Loucy (cell line): ENCODE measurements around the gene ATP5MG.
"Not testable (repeated sequence)": the region's sequence is repeated elsewhere in the genome, so short reads cannot be mapped to it uniquely, and the experiment has no call there.

Experiments used
- CTCF ChIP-seq: fragments of 200-600 bp; sonication (generic); conservative IDR thresholded peaks from 2 replicates; pipeline ENCODE4 v1.5.1; 2014; ENCODE audit warnings: mild to moderate bottlenecking, antibody characterized with exemption, low read length
- EZH2phosphoT487 ChIP-seq: fragments of 200-600 bp; IDR thresholded peaks from 2 replicates; pipeline ENCODE4 v1.6.1; 2018; ENCODE audit warnings: antibody characterized with exemption, mild to moderate bottlenecking, moderate library complexity, borderline replicate concordance

- TF ChIP-seq CTCF, EZH2phosphoT487: not testable (repeated sequence)
These were observed 1.2 kb downstream of the ATP5MG start for GRCh38 chr11:118402594-118402993.
